PFSK-1 (cell line): Measurements from ENCODE around the gene ZNF628.

ENCODE experiments used
- FOXP2 ChIP-seq: optimal IDR thresholded peaks from 2 replicates; pipeline ENCODE3; 2011; ENCODE audit warnings: borderline replicate concordance, control low read depth, inconsistent platforms; ENCODE audit not compliant: insufficient read depth; ENCODE audit errors: extremely low read length, extremely low read depth
- POLR2AphosphoS5 ChIP-seq: IDR thresholded peaks from 2 replicates; pipeline ENCODE4 v1.6.1; 2012; ENCODE audit warnings: low read depth, mild to moderate bottlenecking, control low read depth, low read length, moderate library complexity
- SIN3A ChIP-seq: IDR thresholded peaks from 2 replicates; pipeline ENCODE4 v1.6.1; 2012; ENCODE audit warnings: mild to moderate bottlenecking, low read length, moderate library complexity, borderline replicate concordance; ENCODE audit not compliant: insufficient read depth
- TAF1 ChIP-seq: IDR thresholded peaks from 2 replicates; pipeline ENCODE4 v1.6.1; 2012; ENCODE audit warnings: low read length, control low read depth, borderline replicate concordance; ENCODE audit not compliant: insufficient read depth
- TF ChIP-seq, protein P1 (sequence below), 2 experiments: IDR thresholded peaks; 2 replicates each; pipeline versions ENCODE4 v1.6.1 to v1.8.0; 2011 to 2012; ENCODE audit warnings: low read depth in 2 of 2, low read length in 2 of 2, control low read depth in 1 of 2, inconsistent platforms in 1 of 2, mild to moderate bottlenecking in 1 of 2, moderate library complexity in 1 of 2; ENCODE audit not compliant: insufficient read depth in 1 of 2

ZNF628 gene

GRCh38 chr19:55479045-55479444, 2.6 kb downstream of the ZNF628 start:
- TF ChIP-seq TAF1 = no peak
- no peak for TF ChIP-seq POLR2AphosphoS5
- TF ChIP-seq FOXP2 = no peak
- TF ChIP-seq SIN3A = no peak
- TF ChIP-seq, protein P1, sequence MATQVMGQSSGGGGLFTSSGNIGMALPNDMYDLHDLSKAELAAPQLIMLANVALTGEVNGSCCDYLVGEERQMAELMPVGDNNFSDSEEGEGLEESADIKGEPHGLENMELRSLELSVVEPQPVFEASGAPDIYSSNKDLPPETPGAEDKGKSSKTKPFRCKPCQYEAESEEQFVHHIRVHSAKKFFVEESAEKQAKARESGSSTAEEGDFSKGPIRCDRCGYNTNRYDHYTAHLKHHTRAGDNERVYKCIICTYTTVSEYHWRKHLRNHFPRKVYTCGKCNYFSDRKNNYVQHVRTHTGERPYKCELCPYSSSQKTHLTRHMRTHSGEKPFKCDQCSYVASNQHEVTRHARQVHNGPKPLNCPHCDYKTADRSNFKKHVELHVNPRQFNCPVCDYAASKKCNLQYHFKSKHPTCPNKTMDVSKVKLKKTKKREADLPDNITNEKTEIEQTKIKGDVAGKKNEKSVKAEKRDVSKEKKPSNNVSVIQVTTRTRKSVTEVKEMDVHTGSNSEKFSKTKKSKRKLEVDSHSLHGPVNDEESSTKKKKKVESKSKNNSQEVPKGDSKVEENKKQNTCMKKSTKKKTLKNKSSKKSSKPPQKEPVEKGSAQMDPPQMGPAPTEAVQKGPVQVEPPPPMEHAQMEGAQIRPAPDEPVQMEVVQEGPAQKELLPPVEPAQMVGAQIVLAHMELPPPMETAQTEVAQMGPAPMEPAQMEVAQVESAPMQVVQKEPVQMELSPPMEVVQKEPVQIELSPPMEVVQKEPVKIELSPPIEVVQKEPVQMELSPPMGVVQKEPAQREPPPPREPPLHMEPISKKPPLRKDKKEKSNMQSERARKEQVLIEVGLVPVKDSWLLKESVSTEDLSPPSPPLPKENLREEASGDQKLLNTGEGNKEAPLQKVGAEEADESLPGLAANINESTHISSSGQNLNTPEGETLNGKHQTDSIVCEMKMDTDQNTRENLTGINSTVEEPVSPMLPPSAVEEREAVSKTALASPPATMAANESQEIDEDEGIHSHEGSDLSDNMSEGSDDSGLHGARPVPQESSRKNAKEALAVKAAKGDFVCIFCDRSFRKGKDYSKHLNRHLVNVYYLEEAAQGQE (IDR thresholded peaks at IDR 0.05; ENCODE audit: insufficient read depth in 1 of 2, low read depth in 2 of 2, low read length in 2 of 2) = no peak

DNA sequence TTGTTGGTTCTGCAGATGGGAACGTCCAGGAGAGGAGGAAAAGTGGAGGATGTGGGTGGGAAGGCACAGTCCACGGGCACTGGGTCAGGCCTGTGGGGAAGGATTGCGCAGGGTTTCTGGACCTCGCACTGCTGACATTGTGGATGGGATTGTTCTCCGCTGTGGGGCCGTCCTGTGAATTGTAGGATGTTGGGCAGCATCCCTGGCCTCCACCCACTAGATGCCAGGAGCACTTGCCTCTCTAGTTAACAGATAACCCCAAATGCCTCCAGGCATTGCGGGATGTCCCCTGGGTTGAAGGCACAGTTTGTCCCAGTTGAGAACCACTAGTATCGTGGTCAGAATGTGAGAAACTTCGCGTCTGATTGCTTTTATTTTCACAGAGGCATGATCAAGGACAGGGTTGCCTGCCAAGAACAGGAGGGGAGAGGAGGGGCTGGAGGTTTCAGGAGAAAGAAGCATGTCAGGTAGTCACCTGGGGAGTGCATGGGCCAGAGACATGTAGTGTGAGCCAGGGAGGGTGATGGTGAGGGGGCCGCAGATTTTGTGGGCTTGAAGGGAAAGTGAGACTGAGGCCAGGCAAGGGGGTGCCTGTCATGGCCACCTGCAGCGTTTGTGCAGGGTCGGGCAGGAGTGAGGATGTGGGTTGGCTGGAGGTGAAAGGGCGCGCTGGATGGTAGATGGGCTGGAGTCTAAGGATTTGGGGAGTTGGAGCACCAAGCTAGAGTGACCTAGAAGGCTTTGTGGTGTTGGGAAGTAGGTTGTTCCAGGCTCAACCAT, 3.2 kb downstream of the ZNF628 start:
- TF ChIP-seq TAF1 = no peak
- no peak for TF ChIP-seq POLR2AphosphoS5
- TF ChIP-seq FOXP2 = no peak
- TF ChIP-seq, protein P1 (IDR thresholded peaks at IDR 0.05; ENCODE audit: insufficient read depth in 1 of 2, low read depth in 2 of 2, low read length in 2 of 2) = no peak
- TF ChIP-seq SIN3A = no peak

DNA sequence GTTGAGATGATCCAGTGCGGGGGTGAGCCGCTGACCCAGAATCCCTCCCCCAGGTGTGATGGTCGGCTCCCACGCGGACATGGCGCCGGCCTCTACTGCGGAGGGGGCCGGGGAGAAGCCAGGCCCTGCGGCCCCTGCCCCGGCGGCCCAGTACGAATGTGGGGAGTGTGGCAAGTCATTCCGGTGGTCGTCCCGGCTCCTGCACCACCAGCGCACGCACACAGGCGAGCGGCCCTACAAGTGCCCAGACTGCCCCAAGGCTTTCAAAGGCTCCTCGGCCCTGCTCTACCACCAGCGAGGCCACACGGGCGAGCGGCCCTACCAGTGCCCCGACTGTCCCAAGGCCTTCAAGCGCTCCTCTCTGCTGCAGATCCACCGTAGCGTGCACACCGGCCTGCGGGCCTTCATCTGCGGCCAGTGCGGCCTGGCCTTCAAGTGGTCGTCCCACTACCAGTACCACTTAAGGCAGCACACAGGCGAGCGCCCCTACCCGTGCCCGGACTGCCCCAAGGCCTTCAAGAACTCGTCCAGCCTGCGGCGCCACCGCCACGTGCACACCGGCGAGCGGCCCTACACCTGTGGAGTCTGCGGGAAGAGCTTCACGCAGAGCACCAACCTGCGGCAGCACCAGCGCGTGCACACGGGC, 4.9 kb downstream of the ZNF628 start:
- TF ChIP-seq POLR2AphosphoS5 = no peak
- no peak for TF ChIP-seq FOXP2
- TF ChIP-seq, protein P1 (IDR thresholded peaks at IDR 0.05; ENCODE audit: insufficient read depth in 1 of 2, low read depth in 2 of 2, low read length in 2 of 2) = no peak
- TF ChIP-seq TAF1 = no peak
- TF ChIP-seq SIN3A = no peak

DNA sequence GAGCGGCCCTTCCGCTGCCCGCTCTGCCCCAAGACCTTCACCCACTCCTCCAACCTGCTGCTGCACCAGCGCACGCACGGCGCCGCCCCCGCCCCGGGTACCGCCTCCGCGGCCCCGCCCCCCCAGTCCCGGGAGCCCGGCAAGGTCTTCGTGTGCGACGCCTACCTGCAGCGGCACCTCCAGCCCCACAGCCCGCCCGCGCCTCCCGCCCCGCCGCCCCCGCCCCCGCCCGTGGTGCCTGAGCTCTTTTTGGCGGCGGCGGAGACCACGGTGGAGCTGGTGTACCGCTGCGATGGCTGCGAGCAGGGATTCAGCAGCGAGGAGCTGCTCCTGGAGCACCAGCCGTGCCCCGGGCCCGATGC, 5.4 kb downstream of the ZNF628 start:
- TF ChIP-seq POLR2AphosphoS5 (no peak), FOXP2 (no peak), TAF1 (no peak), SIN3A (no peak)
- TF ChIP-seq, protein P1 (IDR thresholded peaks at IDR 0.05; ENCODE audit: insufficient read depth in 1 of 2, low read depth in 2 of 2, low read length in 2 of 2) = no peak
